ENCODE results near the gene FANCI. TPM values are rescaled to one million over a fixed set of nuclear protein-coding genes. Genes with fewer than 3 reads are reported as not detected.

The FANCI gene
- total and polyA plus RNA-seq, 2 experiments from 2014 or later = 63.6 to 66.8 TPM

DNA sequence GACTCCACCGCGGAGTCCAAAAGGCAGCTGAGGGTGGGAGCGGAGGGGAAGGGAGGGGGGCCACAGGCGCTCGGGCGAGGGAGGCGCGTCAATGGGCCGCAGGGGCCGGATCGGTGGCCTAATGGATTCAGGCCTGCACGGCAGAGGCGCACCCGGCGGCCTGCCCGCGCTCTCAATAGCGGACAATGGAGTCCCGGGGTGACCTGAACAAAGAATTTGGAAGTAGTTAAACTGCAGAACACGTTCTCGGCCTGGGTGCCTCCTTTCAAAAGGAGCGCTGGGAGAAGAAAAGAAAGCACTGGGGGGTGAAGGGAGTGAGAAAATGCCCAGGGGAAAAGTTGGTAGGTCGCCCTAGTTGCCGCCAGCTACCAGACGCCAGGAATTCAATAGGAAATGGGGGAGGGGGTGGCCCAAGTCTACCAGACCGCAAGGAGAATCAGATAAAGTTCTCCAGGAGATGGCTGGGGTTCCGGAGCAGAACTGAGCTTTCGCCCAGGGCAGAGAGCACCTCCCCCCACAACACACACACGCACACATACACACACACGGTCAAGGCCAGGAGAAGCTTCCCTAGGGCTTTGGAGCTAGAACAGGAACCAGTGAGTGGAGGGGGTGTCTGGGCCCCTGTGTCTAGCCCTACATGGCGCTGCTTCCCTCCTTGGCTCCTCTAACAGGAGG, 116.7 kb downstream of the FANCI start:
- H3F3A ChIP-seq (replicated peaks; ENCODE audit: low read depth) = peaks cover 10% of the 10 kb centered on the region; the same call in 1 of the 2 replicates
- H3K4me1 ChIP-seq (ENCODE audit: insufficient read depth) = peaks cover 21% of the 10 kb centered on the region; the same call in 1 of the 2 replicates
- H3K27ac ChIP-seq (ENCODE audit: low read depth) = no peak overlapping the region
- no peaks in the 10 kb centered on the region for H3K36me3 ChIP-seq (ENCODE audit: insufficient read depth)
- ATAC-seq = peak; percentile 38
- H3K79me2 ChIP-seq (replicated peaks; ENCODE audit: insufficient read depth) = no peaks in the 10 kb centered on the region
- peaks cover 14% of the 10 kb centered on the region for H4K20me1 ChIP-seq (replicated peaks; ENCODE audit: insufficient read depth)
- H3K9me2 ChIP-seq (ENCODE audit: insufficient read depth) = no peaks in the 10 kb centered on the region
- Mint-ChIP-seq H3K27ac (no peak overlapping the region), H3K4me1 (peaks cover 18% of the 10 kb centered on the region), H3K9me3 (no peaks in the 10 kb centered on the region; the same call in 2 of the 3 replicates), H3K27me3 (ENCODE audit: insufficient read depth, low read depth, poor library complexity) (peaks cover 93% of the 10 kb centered on the region), H3K4me3 (peak overlapping the region; percentile 3; the same call in 1 of the 3 replicates), H3K36me3 (ENCODE audit: low read depth) (peaks cover 3% of the 10 kb centered on the region; the same call in 1 of the 3 replicates)
- H3K27me3 ChIP-seq (ENCODE audit: insufficient read depth) = peaks cover 100% of the 10 kb centered on the region
- TF ChIP-seq JUNB (IDR thresholded peaks at IDR 0.05; ENCODE audit: unreplicated experiment) (no peak), ZNF114 (CRISPR knock-in tag; IDR thresholded peaks at IDR 0.05) (no peak), EZH2phosphoT487 (IDR thresholded peaks at IDR 0.05; ENCODE audit: unreplicated experiment) (peak; percentile 77), EZH2 (IDR thresholded peaks at IDR 0.05; ENCODE audit: low read depth, unreplicated experiment) (peak; percentile 74), ZNF331 (CRISPR knock-in tag; IDR thresholded peaks at IDR 0.05; ENCODE audit: low read depth) (no peak), CREB1 (CRISPR knock-in tag; IDR thresholded peaks at IDR 0.05; ENCODE audit: low read depth) (no peak), NANOG (IDR thresholded peaks at IDR 0.05; ENCODE audit: borderline replicate concordance) (no peak)
- H3K4me3 ChIP-seq = peak overlapping the region; percentile 36; the same call in 1 of the 2 replicates
- peak overlapping the region; percentile 65 for H3K4me2 ChIP-seq
- DNase-seq (ENCODE audit: low spot score) = peak; percentile 72
- no peak overlapping the region for H2AFZ ChIP-seq

GRCh38 chr15:89361451-89362202, 117.8 kb downstream of the FANCI start:
- H3K9me2 ChIP-seq (ENCODE audit: insufficient read depth) = no peaks in the 10 kb centered on the region
- H3K27ac ChIP-seq (ENCODE audit: low read depth) = no peak overlapping the region
- ATAC-seq (peak; percentile 52), DNase-seq (ENCODE audit: low spot score) (peak; percentile 93)
- peaks cover 3% of the 10 kb centered on the region; the same call in 1 of the 3 replicates for H3K36me3 Mint-ChIP-seq (ENCODE audit: low read depth)
- TF ChIP-seq EZH2 (IDR thresholded peaks at IDR 0.05; ENCODE audit: low read depth, unreplicated experiment) = peak; percentile 79
- TF ChIP-seq, protein P1, sequence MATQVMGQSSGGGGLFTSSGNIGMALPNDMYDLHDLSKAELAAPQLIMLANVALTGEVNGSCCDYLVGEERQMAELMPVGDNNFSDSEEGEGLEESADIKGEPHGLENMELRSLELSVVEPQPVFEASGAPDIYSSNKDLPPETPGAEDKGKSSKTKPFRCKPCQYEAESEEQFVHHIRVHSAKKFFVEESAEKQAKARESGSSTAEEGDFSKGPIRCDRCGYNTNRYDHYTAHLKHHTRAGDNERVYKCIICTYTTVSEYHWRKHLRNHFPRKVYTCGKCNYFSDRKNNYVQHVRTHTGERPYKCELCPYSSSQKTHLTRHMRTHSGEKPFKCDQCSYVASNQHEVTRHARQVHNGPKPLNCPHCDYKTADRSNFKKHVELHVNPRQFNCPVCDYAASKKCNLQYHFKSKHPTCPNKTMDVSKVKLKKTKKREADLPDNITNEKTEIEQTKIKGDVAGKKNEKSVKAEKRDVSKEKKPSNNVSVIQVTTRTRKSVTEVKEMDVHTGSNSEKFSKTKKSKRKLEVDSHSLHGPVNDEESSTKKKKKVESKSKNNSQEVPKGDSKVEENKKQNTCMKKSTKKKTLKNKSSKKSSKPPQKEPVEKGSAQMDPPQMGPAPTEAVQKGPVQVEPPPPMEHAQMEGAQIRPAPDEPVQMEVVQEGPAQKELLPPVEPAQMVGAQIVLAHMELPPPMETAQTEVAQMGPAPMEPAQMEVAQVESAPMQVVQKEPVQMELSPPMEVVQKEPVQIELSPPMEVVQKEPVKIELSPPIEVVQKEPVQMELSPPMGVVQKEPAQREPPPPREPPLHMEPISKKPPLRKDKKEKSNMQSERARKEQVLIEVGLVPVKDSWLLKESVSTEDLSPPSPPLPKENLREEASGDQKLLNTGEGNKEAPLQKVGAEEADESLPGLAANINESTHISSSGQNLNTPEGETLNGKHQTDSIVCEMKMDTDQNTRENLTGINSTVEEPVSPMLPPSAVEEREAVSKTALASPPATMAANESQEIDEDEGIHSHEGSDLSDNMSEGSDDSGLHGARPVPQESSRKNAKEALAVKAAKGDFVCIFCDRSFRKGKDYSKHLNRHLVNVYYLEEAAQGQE (IDR thresholded peaks at IDR 0.05; ENCODE audit: unreplicated experiment) = peak; percentile 91
- no peak for TF ChIP-seq ZNF462 (CRISPR knock-in tag; IDR thresholded peaks at IDR 0.05)
- no peak for TF ChIP-seq JUNB (IDR thresholded peaks at IDR 0.05; ENCODE audit: unreplicated experiment)
- TF ChIP-seq POLR2AphosphoS5 (IDR thresholded peaks at IDR 0.05; ENCODE audit: low read depth) = no peak
- H3F3A ChIP-seq (replicated peaks; ENCODE audit: low read depth) = peaks cover 13% of the 10 kb centered on the region; the same call in 1 of the 2 replicates
- peaks cover 6% of the 10 kb centered on the region; the same call in 2 of the 3 replicates for H3K9me3 Mint-ChIP-seq
- peaks cover 21% of the 10 kb centered on the region; the same call in 1 of the 2 replicates for H3K4me1 ChIP-seq (ENCODE audit: insufficient read depth)
- no peak overlapping the region; the same call in 1 of the 2 replicates for H3K4me3 ChIP-seq
- H3K27ac Mint-ChIP-seq = no peak overlapping the region
- H3K4me3 Mint-ChIP-seq = peak overlapping the region; percentile 20; the same call in 1 of the 3 replicates
- H3K4me2 ChIP-seq = peak overlapping the region; percentile 64; the same call in 1 of the 2 replicates
- peaks cover 21% of the 10 kb centered on the region for H3K4me1 Mint-ChIP-seq
- H4K20me1 ChIP-seq (replicated peaks; ENCODE audit: insufficient read depth) = peaks cover 18% of the 10 kb centered on the region
- H3K36me3 ChIP-seq (ENCODE audit: insufficient read depth) = no peaks in the 10 kb centered on the region
- H2AFZ ChIP-seq = no peak overlapping the region
- no peaks in the 10 kb centered on the region for H3K79me2 ChIP-seq (replicated peaks; ENCODE audit: insufficient read depth)
- peaks cover 97% of the 10 kb centered on the region for H3K27me3 Mint-ChIP-seq (ENCODE audit: insufficient read depth, low read depth, poor library complexity)
- peaks cover 100% of the 10 kb centered on the region for H3K27me3 ChIP-seq (ENCODE audit: insufficient read depth)

Measured in GM23338 (cell line).